Loucy (cell line): ENCODE results near the gene CAMK1D.

Source experiments
- H2AFZ ChIP-seq: fragments of 200-600 bp; sonication (generic); 2 replicates; pipeline ENCODE4 v1.6.0; 2016; ENCODE audit warnings: antibody characterized with exemption, mild to moderate bottlenecking, low read length, moderate library complexity
- H3F3A ChIP-seq: fragments of 200-600 bp; 2 replicates; pipeline ENCODE4 v1.6.0; 2016; ENCODE audit warnings: antibody characterized with exemption, low read depth, mild to moderate bottlenecking
- H3K27me3 ChIP-seq: fragments of 200-600 bp; sonication (generic); 2 replicates; pipeline ENCODE4 v1.6.1; 2014; ENCODE audit warnings: low read length, mild to moderate bottlenecking; ENCODE audit not compliant: insufficient read depth, poor library complexity, severe bottlenecking
- H3K36me3 ChIP-seq: fragments of 200-600 bp; sonication (generic); 2 replicates; pipeline ENCODE4 v1.6.1; 2016; ENCODE audit warnings: low read length; ENCODE audit not compliant: insufficient read depth
- H3K4me1 ChIP-seq: fragments of 200-600 bp; sonication (generic); 2 replicates; pipeline ENCODE4 v1.5.1; 2014; ENCODE audit warnings: low read length, mild to moderate bottlenecking; ENCODE audit not compliant: insufficient read depth, poor library complexity, severe bottlenecking
- H3K4me2 ChIP-seq: fragments of 200-600 bp; sonication (generic); 2 replicates; pipeline ENCODE4 v1.6.0; 2014; ENCODE audit warnings: antibody characterized with exemption, low read length, low read depth, mild to moderate bottlenecking; ENCODE audit not compliant: poor library complexity, severe bottlenecking
- H3K4me3 ChIP-seq: fragments of 200-600 bp; sonication (generic); 2 replicates; pipeline ENCODE4 v1.5.1; 2014; ENCODE audit warnings: low read length, mild to moderate bottlenecking, mixed read lengths; ENCODE audit not compliant: poor library complexity, severe bottlenecking
- H3K79me2 ChIP-seq: fragments of 200-600 bp; sonication (generic); 2 replicates; pipeline ENCODE4 v1.6.1; 2014; ENCODE audit warnings: low read length; ENCODE audit not compliant: insufficient read depth
- H3K9ac ChIP-seq: fragments of 200-600 bp; sonication (generic); 2 replicates; pipeline ENCODE4 v1.6.0; 2014; ENCODE audit warnings: mild to moderate bottlenecking, low read depth, low read length, moderate library complexity; ENCODE audit not compliant: poor library complexity, severe bottlenecking
- H3K9me2 ChIP-seq: fragments of 200-600 bp; sonication (generic); replicated peaks from 2 replicates; pipeline ENCODE4 v1.6.1; 2016; ENCODE audit warnings: low read depth, low read length, mixed read lengths
- H3K9me3 ChIP-seq: fragments of 200-600 bp; sonication (generic); 2 replicates; pipeline ENCODE4 v1.6.1; 2014; ENCODE audit warnings: mild to moderate bottlenecking, antibody characterized with exemption, low read length, low read depth; ENCODE audit not compliant: insufficient read depth
- H4K20me1 ChIP-seq: fragments of 200-600 bp; sonication (generic); 2 replicates; pipeline ENCODE4 v1.6.0; 2014; ENCODE audit warnings: antibody characterized with exemption, low read length, mild to moderate bottlenecking; ENCODE audit not compliant: insufficient read depth, poor library complexity, severe bottlenecking
- EZH2phosphoT487 ChIP-seq: fragments of 200-600 bp; IDR thresholded peaks from 2 replicates; pipeline ENCODE4 v1.6.1; 2018; ENCODE audit warnings: antibody characterized with exemption, mild to moderate bottlenecking, moderate library complexity, borderline replicate concordance
- TF ChIP-seq, protein P1 (sequence below): fragments of 200-600 bp; sonication (generic); conservative IDR thresholded peaks from 2 replicates; pipeline ENCODE4 v1.5.1; 2014; ENCODE audit warnings: mild to moderate bottlenecking, antibody characterized with exemption, low read length

The CAMK1D gene

DNA sequence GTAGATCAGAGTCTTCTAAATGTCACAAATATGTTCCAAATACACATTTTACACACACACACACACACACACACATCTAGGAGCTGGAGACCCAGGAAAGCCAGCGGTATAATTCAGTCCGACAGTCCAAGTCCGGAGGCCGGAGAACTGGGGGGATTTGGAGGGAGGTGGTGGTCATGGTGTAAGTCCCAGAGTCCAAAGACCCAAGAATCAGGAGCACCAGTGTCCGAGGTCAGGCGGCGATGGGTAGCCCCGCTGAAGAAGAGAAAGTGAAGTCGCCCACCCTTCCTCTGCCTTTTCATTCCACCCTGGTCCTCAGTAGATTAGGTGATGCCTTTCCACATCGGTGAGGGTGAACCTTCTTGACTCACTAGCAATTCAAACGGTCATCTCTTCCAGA, 154.8 kb downstream of the CAMK1D start:
- Histone ChIP-seq H3K9me3 (no peaks in the 10 kb centered on the region), H2AFZ (no peak overlapping the region), H3K4me2 (no peak overlapping the region), H4K20me1 (no peaks in the 10 kb centered on the region), H3K9me2 (no peaks in the 10 kb centered on the region), H3F3A (no peaks in the 10 kb centered on the region), H3K4me1 (peaks cover 9% of the 10 kb centered on the region), H3K36me3 (no peaks in the 10 kb centered on the region), H3K9ac (no peak overlapping the region), H3K79me2 (no peaks in the 10 kb centered on the region), H3K4me3 (no peak overlapping the region), H3K27me3 (no peaks in the 10 kb centered on the region)
- no peak for TF ChIP-seq EZH2phosphoT487
- TF ChIP-seq, protein P1, sequence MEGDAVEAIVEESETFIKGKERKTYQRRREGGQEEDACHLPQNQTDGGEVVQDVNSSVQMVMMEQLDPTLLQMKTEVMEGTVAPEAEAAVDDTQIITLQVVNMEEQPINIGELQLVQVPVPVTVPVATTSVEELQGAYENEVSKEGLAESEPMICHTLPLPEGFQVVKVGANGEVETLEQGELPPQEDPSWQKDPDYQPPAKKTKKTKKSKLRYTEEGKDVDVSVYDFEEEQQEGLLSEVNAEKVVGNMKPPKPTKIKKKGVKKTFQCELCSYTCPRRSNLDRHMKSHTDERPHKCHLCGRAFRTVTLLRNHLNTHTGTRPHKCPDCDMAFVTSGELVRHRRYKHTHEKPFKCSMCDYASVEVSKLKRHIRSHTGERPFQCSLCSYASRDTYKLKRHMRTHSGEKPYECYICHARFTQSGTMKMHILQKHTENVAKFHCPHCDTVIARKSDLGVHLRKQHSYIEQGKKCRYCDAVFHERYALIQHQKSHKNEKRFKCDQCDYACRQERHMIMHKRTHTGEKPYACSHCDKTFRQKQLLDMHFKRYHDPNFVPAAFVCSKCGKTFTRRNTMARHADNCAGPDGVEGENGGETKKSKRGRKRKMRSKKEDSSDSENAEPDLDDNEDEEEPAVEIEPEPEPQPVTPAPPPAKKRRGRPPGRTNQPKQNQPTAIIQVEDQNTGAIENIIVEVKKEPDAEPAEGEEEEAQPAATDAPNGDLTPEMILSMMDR = no peak

DNA sequence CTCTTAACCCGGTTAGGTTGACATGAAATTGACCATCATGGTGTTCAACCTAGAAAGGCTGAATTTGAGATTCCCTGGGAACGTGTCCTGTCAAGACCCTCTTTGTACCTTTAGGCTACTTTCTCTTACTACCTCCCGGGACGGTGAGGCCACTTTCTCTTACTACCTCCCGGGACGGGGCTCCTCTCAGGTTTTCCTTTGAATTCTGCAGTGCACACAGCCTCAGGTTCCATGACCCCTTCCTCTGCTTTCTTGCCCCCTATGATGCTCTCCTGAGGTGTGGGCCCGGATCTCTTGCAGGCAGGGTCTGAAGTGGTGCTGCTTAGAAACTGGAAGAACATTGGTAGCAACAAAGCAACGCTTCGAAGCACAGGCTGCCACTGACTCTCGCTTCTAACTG, 155.3 kb downstream of the CAMK1D start:
- H2AFZ ChIP-seq = no peak overlapping the region
- no peaks in the 10 kb centered on the region for H3K79me2 ChIP-seq
- no peak overlapping the region for H3K9ac ChIP-seq
- no peaks in the 10 kb centered on the region for H3K9me2 ChIP-seq
- H4K20me1 ChIP-seq = no peaks in the 10 kb centered on the region
- no peaks in the 10 kb centered on the region for H3K36me3 ChIP-seq
- H3K4me1 ChIP-seq = peaks cover 9% of the 10 kb centered on the region
- no peak overlapping the region for H3K4me3 ChIP-seq
- H3F3A ChIP-seq = no peaks in the 10 kb centered on the region
- H3K9me3 ChIP-seq = no peaks in the 10 kb centered on the region
- no peaks in the 10 kb centered on the region for H3K27me3 ChIP-seq
- TF ChIP-seq, protein P1 = no peak
- TF ChIP-seq EZH2phosphoT487 = no peak
- no peak overlapping the region for H3K4me2 ChIP-seq

DNA sequence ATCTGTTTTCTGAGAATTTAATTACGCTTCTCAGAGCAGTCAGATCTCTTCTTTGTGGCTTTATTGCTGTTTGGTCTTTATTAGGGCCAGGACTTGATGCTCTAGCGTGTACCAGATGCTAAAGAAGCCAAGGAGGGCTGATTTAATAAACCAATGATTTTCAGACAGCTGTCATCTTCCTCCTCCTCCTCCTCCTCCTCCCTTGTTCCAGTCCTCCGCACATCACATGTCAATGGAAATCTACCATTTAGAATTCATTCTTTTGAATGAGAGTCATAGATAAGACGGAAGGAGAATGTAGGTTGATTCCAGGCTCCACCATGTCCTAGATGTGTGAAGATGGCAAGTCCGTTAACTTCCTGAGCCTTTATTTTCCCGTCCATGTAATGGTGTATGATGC, 156.3 kb downstream of the CAMK1D start:
- no peaks in the 10 kb centered on the region for H4K20me1 ChIP-seq

More for the DNA sequence above, 156.3 kb downstream of the CAMK1D start:
- H3K9me2 ChIP-seq = no peaks in the 10 kb centered on the region
- no peaks in the 10 kb centered on the region for H3K27me3 ChIP-seq
- H3K9ac ChIP-seq = no peak overlapping the region
- no peaks in the 10 kb centered on the region for H3K9me3 ChIP-seq
- no peak overlapping the region for H3K4me2 ChIP-seq
- H3K4me3 ChIP-seq = no peak overlapping the region
- no peaks in the 10 kb centered on the region for H3F3A ChIP-seq
- no peak overlapping the region for H2AFZ ChIP-seq
- H3K36me3 ChIP-seq = no peaks in the 10 kb centered on the region
- peaks cover 4% of the 10 kb centered on the region for H3K4me1 ChIP-seq
- TF ChIP-seq, protein P1 = no peak
- TF ChIP-seq EZH2phosphoT487 = no peak
- no peaks in the 10 kb centered on the region for H3K79me2 ChIP-seq
